Measurements from ENCODE around the gene C1QTNF7.
A peak's percentile ranks its signal among the peaks of the same experiment; 100 is the strongest.

Gene C1QTNF7, protein sequence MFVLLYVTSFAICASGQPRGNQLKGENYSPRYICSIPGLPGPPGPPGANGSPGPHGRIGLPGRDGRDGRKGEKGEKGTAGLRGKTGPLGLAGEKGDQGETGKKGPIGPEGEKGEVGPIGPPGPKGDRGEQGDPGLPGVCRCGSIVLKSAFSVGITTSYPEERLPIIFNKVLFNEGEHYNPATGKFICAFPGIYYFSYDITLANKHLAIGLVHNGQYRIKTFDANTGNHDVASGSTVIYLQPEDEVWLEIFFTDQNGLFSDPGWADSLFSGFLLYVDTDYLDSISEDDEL

DNA sequence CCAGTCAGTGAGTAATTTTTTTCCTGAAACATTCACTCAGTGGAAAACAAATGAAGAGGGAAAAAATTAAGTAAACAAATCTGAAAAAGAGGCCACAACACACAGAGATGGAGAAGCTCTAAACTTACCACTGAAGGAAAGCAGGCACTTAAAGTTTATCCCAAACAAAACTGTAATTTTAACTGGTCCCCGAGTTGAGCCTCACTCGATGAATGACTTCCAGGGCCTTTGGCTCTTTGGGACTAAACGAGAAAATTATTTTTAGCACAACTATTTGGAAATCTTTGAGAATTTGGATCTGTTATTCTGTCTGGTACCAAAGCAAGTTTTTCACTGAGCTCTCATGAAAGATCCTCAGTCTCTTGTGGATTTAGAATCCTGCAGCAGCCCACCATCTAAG lies at the start of gene C1QTNF7:
C1QTNF7 (plus strand) TSS at position 333 of the 400 bp plus-strand sequence. CDS start 7,711 bp downstream, outside the sequence.
- no peak for DNase-seq

DNA sequence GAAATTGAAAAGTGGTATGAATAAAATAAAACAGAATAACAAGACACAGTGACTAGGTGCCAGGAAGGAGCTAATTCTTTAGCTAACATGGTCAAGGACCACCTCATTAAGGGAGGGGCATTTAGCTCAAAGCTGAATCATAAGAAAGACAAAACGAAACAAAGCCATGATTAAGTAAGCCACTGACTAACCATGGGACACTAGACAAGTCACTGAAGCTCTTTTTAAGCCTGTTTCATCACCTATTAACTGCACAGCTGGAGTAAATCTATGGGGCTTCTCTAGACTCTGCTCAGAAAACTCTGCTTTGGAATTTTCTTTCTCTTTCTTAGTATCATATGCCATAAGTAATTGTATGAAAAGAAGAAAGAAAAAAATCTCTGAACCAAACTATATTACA lies 49.8 kb upstream of the C1QTNF7 start:
- DNase-seq = no peak

DNA sequence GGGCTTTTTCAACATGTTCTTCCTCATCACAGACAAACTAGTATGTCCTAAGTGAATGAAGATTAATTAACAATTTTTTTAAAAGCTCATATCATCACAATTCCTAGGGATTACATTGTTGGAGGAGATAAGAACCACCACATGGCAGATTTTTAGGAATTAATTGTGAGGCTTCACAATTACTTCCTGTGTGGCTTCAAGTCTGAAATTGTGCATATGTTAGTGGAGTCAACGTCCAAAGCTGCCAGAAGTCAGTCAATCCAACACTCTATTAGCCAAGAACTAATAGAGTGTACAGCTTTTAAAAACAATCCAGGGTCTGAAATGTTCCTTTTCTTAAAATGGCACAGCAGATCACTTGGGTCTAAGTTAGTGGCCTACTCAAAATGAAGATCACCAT lies 49.3 kb upstream of the C1QTNF7 start:
- no peak for DNase-seq

DNA sequence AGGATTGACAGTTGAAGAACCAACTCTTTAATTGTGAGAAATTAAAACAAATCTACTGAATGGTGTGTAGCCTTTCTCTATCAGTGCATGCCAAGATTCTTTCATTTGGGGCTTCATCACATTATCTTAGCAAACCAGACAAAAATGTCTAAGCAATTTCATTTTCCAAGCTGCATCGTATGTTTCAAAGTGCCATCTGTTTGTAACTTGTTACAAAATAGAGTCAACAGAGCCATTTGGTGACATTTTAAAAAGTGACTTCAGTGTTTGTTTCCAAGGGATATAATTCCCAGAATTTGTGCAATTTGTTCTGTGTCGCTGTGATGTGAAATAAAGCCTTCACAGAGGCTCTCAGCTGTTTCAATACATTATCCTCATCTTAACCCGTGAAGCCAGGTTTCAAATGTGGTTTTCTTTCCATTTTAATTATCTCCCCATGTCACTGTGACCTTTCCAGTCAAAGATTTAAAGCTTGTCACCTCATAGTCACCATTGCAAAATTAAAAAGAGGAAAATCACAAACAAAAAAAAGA lies 46.0 kb upstream of the C1QTNF7 start:
- DNase-seq = peak; percentile 7

DNA sequence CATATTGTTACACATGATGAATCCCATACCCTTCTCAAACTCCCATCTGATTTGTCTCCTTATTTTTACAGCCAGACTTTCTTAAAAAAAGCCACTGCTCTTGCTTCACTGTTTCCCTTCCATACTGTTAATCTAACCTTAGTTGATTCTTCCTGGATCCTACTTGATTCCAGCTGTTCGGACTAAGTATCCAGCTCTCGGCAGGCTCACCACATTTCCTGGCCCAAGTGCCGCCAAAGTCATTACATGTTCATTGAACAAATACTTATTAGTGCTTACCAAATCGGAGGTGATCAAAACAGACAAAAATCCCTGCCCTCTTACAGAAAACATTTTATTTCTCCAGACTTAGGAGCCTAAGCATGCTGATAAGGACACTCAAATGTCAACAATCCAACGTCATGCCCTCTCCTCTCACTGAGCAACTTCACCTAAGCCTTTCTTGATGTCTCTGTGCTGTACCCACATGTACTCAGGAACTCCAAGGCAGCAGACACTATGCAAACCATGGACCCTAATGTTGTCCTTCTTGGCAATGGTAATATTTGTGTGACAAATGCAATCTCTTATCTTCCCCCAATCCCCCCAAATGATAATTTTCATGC lies 45.1 kb upstream of the C1QTNF7 start:
- no peak for DNase-seq

DNA sequence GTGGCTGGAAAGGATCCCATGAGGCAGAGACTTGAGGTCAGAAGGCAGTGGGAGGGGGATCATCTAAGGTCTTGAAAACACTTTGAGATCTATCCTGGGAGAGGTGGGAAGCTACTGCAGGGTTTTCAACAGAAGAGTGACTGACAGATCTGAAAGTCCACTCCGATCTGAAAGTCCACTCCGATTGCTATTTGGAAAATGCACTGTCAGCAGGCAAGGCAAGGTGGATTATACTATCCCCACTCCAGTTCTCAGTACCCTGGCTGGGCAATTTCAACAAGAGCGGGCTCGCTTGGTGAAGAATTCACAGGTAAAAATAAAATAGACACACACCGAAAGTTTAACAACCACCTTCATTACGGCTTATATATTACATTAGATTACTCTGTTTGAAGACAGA lies 42.3 kb upstream of the C1QTNF7 start:
- no peak for DNase-seq

DNA sequence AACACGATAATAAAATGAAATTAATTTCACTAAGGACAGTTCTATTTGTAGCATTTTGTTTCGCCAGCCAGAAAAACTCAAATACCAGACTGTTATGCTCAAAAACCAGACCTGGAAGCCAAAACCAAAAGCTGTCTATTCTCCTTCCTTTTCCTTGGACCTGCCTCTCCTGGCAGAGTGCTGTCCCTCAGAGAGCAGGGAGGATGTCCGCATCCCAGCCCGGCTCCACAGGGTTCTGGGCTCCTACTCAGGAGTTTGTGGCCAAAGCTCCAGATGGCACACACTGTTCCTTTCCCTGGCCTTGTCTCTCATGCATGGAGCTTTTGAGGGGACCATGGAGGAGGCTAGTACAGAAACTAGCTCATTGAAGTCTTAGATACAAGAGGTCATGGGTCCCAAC lies 41.9 kb upstream of the C1QTNF7 start:
- DNase-seq = no peak

DNA sequence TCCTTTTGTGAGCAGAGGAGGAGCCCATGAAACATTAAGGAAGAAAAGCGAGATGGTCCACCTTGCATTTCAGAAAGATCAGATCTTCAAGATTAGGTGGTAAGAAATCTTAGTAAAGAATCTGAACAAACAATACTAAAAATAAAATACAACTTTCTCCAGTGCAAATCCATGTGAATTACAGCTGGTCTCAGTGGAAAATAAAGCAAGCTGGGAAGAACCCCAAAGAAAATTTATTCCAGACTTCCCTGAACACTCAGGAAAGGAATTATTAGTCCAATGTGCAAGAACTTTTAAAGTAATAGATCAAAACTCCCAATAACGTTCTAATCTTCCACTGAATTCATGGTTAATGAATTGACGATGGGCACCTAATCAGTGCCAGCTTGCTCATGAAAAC lies 37.3 kb upstream of the C1QTNF7 start:
- DNase-seq = no peak

DNA sequence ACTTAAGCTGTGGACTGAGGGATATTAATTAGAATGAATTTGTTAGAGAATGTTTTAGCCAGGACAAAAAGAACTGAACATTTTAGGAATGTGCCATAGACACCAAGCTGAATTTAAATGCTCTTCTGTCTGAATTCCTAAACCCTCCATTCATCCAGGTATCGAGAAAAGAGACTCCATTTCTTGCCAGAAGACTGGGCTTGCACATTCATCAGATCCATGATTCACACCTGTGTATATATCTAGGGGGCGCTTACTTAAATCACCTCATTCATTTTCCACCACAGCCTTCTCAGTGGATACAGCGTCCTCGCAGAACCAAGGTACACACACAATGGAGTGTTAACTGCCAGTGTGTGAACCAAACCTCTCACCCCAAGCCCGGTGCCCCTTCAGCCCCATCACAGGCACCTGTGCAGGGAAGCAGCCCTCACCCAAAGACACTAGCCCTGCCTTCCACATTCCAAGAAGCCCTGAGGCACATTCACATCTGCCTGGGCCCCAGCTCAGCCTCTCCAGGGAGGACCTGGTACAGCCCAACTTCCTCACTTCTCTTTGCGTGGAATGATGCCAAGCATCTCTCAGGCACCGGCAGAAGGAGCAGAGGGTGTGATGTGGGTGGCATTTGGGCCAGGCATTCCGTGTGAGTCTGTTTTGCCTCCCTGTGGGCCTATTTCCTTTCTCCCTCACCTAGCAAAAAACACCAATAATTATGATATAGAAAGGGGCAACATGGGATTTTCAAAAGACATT lies 35.6 kb upstream of the C1QTNF7 start:
- no peak for DNase-seq

DNA sequence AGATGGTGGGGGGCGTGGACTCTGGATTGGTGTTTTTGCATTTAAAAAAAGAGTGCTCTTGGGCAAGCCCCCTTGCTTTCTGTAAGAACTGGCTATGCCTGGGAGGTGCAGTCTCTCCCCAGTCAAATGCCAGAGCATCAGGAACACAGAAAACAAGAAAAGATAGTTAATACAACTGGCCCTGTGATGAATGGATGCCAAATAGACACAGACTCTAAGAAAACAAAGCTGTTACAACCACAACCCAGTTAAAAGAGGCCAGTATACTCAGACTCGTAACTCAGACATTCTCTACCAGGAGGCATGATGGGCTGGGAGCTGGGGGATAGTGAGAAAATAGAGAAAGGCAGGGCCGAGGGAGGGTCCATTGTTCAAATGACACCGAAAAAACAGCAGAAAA lies 32.5 kb upstream of the C1QTNF7 start:
- no peak for DNase-seq

DNA sequence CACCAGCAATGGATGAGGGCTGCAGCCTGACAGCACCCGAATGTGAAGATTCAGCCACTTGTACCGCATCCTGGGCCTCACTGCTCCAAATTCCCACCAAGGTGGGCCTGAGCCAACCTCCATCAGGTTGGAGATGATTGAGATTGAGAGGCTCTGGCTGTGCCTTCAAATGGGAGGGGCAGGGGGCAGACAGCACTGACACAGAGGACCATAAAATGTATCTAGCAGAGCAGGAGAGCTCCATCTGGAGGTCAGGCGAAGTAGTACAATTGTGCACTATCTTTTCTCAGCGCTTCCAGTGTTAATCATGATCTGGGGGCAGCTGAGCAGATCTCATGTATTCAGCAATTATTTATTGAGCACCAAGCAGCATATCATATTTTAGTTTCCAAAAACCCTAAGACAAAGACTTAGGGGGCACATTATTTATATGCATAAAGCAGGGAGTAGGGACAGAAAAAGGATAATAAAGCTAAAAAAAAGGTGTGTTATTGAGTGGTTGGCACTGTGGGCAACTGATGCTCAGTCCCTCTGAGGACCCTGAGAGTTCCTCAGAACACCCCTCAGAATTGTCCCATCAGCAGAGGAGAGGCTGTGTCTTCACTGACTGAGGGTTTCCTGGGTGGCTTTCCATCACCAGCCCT lies 31.6 kb upstream of the C1QTNF7 start:
- DNase-seq = peak; percentile 76

DNA sequence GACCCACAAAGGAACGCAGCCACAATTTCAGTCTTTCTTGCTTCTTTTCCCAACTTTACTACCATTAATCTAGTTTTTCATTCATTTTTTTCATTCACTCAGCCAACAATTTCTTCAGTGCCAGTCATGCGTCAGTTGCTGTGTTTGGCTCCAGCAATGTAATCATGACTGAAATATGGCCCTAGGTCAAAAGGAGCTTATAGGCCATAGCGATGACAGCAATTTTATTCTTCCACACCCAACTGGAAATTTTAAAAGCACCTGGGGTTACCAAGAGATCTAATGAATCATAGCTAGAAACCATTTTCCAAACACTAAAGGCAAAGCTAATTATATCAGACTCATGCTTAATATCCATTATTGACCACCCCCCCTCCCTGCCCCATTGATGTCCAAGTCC lies 29.8 kb upstream of the C1QTNF7 start:
- no peak for DNase-seq

DNA sequence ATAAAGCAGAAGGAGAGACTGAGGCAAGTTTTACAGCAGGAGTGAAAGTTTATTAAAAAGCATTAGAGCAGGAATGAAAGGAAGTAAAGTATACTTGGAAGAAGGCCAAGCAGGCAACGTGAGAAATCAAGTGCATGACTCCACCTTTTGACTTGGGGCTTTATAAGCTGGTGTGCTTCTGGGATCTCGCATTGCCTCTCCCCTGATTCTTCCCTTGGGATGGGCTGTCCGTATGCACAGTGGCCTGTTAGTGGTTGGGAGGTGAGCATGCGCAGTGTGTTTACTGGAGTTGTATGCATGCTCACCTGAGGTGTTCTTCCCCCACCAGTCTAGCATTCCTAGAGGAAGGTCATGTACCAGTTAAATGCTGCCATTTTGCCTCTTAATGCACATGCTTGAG lies 29.1 kb upstream of the C1QTNF7 start:
- no peak for DNase-seq

DNA sequence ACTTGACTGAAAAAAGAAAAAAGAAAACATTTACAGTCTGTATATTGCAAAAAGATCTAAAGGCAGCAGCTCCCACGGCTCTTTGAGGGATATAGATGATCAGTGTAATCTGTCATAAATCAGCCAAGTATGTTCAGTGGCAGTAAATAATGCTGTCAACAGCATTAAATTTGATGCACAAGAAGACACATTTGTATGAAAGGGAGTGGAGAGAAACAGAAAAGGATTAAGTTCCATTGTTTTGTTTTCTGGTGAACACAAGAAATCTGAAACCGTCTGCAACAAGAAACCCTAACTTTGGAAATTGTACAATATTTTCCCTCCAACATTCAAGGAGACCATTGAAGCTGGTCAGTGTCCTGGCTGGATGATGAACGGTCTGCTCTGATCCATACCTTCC lies 27.6 kb upstream of the C1QTNF7 start:
- no peak for DNase-seq

DNA sequence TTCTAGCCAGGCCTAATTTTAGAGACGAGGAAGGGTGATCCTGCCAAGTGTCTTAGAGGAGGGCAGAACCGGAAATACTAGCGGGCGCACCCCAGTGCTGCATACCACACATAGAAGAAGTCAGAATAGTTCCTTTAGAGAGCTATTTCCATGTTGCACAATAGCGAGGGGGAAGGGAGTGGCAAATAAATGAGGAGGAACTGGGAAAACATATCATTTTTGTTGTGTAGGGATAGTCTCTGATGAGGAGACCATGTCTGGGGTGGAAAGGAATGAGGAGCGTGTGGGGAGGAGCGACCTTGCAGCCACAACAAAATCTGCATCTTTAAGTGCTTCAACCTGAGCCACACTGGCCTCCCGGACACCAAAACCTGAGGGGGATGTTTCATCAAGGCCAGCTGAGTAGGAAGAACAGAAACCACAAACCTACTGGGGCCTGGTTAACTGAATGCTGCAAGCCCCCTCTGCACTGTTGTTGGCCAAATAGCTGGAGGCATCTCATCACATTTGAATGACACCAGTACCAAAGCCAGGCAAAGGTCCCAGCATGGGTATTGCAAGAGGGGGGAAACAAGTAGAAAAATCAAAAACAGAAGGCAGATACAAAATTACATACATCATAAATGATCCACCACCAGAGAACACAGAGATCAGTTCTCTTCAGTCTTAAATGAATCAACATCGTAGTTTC lies 26.7 kb upstream of the C1QTNF7 start:
- no peak for DNase-seq

DNA sequence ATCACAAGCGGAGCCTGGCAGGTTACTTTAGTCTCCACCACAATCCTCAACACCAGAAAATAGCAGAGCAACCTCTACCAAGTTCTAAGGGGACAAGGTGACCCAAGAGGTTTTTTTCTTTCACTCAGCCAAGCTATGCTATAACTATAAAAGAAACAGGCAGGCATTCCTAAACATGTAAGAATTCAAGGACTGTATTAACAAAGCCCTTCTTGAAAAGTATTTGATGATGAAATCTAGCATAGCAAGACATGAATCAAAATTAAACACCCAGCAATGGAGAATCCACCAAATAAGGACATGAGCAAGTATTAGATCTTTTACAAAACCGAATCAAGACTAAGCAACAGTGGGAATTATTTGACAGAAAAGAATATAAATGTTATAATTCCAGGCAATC lies 25.7 kb upstream of the C1QTNF7 start:
- no peak for DNase-seq

DNA sequence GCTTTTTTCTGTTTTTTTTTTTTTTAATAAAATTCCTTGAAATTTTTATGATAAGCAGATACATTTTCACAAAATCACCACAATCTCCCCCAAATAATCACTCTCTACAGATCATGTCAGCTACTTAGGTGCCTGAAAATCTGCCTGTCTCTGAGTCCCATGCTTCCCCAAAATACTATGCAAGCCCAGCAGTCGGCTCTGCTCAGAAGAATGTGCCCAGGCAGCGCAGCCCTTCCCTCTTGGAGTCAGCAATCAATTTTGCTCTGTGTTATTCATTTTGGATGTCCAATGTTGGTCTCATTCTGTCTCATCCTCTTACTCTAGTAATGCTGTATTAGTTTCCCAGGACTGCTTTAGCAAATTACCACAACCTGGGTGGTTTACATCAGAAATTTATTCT lies 24.9 kb upstream of the C1QTNF7 start:
- DNase-seq = peak; percentile 2

DNA sequence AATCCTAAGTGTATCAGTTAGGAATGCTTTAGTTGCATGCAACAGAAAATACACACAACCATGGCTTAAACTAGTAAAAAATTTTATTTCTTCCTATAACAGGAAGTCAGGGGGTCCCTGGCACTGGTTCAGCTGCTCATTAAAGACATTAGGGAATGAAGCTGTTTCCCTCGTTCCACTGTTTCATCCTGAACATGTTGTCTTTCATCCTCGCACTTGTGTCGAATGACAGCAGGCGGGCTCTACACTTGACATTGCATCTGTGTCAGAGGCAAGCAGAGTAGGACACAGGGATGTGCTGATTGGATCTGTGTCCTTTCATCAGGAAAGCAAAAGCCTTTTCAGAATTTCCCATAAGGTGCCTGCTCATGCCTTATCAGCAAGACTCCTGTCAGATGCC lies 22.8 kb upstream of the C1QTNF7 start:
- no peak for DNase-seq

DNA sequence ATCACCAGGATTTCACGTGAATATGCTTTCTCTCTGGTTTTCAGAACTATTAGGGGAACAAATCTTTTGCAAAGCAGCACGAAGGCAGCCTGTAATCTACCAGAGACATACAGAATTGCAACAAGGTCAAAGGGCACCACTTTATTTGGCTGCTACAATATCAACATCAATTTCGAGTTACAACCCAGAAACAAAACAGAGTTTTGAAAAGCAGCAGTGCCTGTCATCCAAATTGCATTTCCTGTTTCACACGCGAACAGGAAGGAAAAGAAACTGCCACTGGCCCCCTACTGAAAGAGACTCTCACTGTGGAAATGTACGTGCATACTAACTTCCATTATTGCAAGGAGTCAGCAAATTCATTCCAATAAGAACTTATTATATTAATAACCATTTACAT lies 17.1 kb upstream of the C1QTNF7 start:
- DNase-seq = peak; percentile 5

DNA sequence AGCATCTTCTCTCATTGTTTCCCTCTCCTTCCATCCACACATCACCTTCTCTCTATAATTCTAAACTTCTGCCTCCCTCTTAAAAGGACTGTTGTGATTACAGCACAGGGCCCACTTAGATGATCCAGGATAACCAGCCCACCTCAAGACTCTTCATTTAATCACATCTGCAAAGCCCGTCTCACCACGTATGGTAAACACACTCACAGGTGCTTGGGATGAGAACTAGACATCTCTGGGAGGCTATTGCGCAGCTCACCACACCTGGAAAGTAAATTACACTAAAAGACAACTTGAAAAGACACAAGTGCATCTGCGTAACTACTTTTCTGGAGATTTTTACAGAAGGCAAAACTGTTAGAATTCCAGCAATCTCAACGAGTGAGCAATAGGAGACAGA lies 15.4 kb upstream of the C1QTNF7 start:
- no peak for DNase-seq

DNA sequence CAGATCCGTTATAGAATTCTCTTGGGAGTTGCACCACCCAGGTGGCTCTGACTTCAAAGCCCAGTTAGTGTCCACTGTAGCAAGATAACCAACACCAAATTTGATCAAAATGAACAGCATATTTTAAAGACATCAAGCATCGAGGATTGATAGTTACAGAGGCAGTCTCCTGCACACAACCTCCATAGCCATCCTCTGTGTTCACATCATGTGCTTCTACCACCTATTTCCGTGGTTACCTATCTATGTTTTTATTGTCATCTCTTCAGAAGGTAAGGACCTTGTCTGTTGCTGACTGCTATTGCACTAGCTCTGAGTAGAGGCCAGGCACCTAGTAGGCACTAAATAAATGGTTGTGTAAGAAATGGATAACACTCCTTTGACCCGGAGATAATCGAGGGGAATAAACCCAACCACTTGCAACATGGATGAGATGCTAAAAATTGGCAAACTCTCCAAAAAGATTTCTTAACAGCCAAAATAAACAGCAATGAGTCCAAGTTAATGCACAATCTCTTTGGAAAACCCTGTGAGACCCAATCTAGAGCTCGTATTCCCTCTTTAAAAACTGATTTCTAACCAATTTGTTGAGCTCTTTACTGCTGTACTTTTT lies 14.7 kb upstream of the C1QTNF7 start:
- no peak for DNase-seq

DNA sequence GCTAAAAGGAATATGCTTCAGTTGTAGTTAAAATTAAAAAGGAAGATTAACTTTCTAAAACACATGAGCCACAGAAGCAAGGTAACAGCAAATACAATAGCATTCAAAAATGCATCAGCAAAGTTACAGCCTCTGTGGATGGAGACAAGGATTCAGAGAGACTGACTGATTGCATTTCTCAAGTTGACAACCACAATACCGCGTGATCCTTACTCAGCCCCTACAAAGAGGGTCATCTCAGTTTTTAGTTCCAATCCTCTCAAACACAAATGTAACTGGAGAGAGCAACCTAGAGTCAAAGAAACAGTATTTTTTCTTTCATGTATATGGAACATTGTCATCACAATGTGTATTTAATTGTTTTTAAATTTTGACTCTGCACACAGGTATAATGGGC lies 14.2 kb upstream of the C1QTNF7 start:
- no peak for DNase-seq
